ENCODE measurements around the gene PVALEF.

Gene PVALEF

GRCh38 chr17:81187120-81187519 is 21.8 kb downstream of the PVALEF start:
- no peaks in the 10 kb centered on the region for H3K36me3 ChIP-seq (ENCODE audit: insufficient read depth, low read length)
- H3K9me3 ChIP-seq (ENCODE audit: control insufficient read depth, insufficient read depth, low read length) = 0 out of 2 replicates have a peak, but pooled peaks cover 3% of the 10 kb centered on the region
- no peak overlapping the region for H3K9ac ChIP-seq (ENCODE audit: low read depth, low read length)
- no peaks in the 10 kb centered on the region; the same call in 1 of the 2 replicates for H3K4me1 ChIP-seq (ENCODE audit: insufficient read depth, low read length)

- Histone ChIP-seq H3K36me3 (ENCODE audit: insufficient read depth, low read length) (no peaks in the 10 kb centered on the region), H3K4me1 (ENCODE audit: insufficient read depth, low read length) (no peaks in the 10 kb centered on the region; the same call in 1 of the 2 replicates), H3K9me3 (ENCODE audit: control insufficient read depth, insufficient read depth, low read length) (0 out of 2 replicates have a peak, but pooled peaks cover 3% of the 10 kb centered on the region), H3K9ac (ENCODE audit: low read depth, low read length) (no peak overlapping the region)
These were observed 22.5 kb downstream of the PVALEF start for GRCh38 chr17:81187586-81188490.

DNA sequence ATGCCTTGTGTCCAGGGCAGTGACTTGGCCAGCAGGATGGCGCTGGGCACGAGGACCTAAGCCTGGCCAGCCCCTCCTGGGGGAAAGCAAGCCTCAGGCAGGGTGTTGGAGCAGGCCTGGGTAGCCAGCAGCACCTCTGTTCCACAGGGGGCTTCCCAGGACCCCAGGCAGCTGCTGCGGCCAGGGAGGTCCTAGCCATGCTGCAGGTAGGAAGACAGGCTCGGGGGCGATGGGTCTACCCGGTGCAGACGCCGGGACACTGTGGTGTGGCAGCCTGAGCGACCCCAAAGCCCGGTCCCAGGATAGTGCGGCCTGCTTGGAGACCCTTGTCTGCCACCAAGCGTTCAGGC is 23.2 kb downstream of the PVALEF start:
- Histone ChIP-seq H3K9ac (ENCODE audit: low read depth, low read length) (no peak overlapping the region), H3K9me3 (ENCODE audit: control insufficient read depth, insufficient read depth, low read length) (0 out of 2 replicates have a peak, but pooled peaks cover 3% of the 10 kb centered on the region), H3K36me3 (ENCODE audit: insufficient read depth, low read length) (no peaks in the 10 kb centered on the region), H3K4me1 (ENCODE audit: insufficient read depth, low read length) (no peaks in the 10 kb centered on the region; the same call in 1 of the 2 replicates)

GRCh38 chr17:81189016-81189415 is 23.7 kb downstream of the PVALEF start:
- H3K36me3 ChIP-seq (ENCODE audit: insufficient read depth, low read length) = no peaks in the 10 kb centered on the region
- no peaks in the 10 kb centered on the region for H3K9me3 ChIP-seq (ENCODE audit: control insufficient read depth, insufficient read depth, low read length)
- no peak overlapping the region for H3K9ac ChIP-seq (ENCODE audit: low read depth, low read length)
- no peaks in the 10 kb centered on the region; the same call in 1 of the 2 replicates for H3K4me1 ChIP-seq (ENCODE audit: insufficient read depth, low read length)

DNA sequence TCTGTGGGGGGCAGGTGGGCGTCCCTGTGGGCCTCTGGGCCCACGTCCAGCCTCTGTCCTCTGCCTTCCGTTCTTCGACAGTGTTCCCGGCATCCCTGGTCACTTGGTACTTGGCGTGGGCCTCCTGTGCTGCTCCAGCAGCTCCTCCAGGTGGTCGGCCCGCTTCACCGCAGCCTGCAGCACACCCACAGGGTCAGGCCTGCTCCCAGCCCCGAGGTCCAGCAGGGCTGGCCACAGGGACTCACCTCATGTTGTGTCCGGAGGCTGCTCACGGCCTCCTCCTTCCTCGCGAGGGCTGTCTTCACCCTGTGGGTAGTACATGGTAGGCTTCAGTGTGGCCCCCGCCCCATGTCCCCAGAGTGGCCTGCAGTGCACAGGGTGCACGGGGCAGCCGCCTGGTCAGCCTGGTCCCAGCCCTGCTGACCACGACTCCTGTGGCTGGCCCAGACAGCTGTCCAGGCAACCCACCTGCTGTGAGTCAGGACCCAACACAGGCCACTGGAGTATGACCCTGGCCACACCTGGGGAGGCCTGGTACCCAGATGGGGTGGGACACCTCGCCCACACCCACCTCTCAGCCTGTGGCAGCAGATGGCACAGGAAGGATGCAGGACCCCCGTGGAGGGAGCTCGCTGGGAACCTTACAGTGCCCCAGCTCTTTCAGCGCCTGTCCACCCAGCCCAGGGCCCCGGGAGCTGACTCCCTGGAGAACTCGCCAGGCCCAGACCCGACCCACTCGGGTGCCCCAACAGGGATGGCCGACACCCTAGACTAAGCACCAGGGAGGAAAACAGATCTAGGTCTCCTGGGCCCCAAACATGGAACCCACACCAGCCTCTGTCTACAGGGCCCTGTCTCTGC is 24.6 kb downstream of the PVALEF start:
- Histone ChIP-seq H3K36me3 (ENCODE audit: insufficient read depth, low read length) (no peaks in the 10 kb centered on the region), H3K9me3 (ENCODE audit: control insufficient read depth, insufficient read depth, low read length) (no peaks in the 10 kb centered on the region), H3K9ac (ENCODE audit: low read depth, low read length) (no peak overlapping the region), H3K4me1 (ENCODE audit: insufficient read depth, low read length) (no peaks in the 10 kb centered on the region; the same call in 1 of the 2 replicates)

DNA sequence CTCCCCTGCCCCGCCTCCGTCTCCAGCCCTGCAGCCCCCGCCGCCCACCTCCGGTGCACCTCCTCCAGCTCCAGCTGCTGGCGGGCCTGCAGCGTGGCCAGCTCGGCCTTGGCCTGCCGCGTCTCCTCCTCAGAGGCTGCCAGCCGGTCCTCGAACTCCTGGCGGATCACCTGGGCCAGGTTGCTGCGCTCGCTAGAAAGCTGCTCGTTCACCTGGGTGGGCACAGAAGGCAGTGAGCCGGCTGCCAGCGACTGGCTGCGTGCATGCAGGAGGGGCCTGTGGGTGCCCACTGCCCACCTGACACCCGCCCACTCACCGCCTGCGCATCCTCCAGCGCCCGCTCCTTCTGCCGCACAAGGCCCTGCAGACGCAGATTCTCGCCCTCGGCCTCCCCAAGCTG is 25.3 kb downstream of the PVALEF start:
- H3K9me3 ChIP-seq (ENCODE audit: control insufficient read depth, insufficient read depth, low read length) = no peaks in the 10 kb centered on the region

GRCh38 chr17:81191116-81191515 is 25.8 kb downstream of the PVALEF start:
- no peaks in the 10 kb centered on the region; the same call in 1 of the 2 replicates for H3K4me1 ChIP-seq (ENCODE audit: insufficient read depth, low read length)
- no peaks in the 10 kb centered on the region for H3K9me3 ChIP-seq (ENCODE audit: control insufficient read depth, insufficient read depth, low read length)
- 0 out of 2 replicates have a peak, but pooled peaks cover 1% of the 10 kb centered on the region for H3K36me3 ChIP-seq (ENCODE audit: insufficient read depth, low read length)
- H3K9ac ChIP-seq (ENCODE audit: low read depth, low read length) = no peak overlapping the region

More for the DNA sequence above, 25.3 kb downstream of the PVALEF start:
- no peaks in the 10 kb centered on the region for H3K36me3 ChIP-seq (ENCODE audit: insufficient read depth, low read length)
- no peaks in the 10 kb centered on the region; the same call in 1 of the 2 replicates for H3K4me1 ChIP-seq (ENCODE audit: insufficient read depth, low read length)
- no peak overlapping the region for H3K9ac ChIP-seq (ENCODE audit: low read depth, low read length)

- no peak overlapping the region for H3K9ac ChIP-seq (ENCODE audit: low read depth, low read length)
- H3K9me3 ChIP-seq (ENCODE audit: control insufficient read depth, insufficient read depth, low read length) = no peaks in the 10 kb centered on the region
- 0 out of 2 replicates have a peak, but pooled peaks cover 2% of the 10 kb centered on the region for H3K36me3 ChIP-seq (ENCODE audit: insufficient read depth, low read length)
- H3K4me1 ChIP-seq (ENCODE audit: insufficient read depth, low read length) = no peaks in the 10 kb centered on the region; the same call in 1 of the 2 replicates
These were observed 26.3 kb downstream of the PVALEF start for GRCh38 chr17:81191646-81192045.

DNA sequence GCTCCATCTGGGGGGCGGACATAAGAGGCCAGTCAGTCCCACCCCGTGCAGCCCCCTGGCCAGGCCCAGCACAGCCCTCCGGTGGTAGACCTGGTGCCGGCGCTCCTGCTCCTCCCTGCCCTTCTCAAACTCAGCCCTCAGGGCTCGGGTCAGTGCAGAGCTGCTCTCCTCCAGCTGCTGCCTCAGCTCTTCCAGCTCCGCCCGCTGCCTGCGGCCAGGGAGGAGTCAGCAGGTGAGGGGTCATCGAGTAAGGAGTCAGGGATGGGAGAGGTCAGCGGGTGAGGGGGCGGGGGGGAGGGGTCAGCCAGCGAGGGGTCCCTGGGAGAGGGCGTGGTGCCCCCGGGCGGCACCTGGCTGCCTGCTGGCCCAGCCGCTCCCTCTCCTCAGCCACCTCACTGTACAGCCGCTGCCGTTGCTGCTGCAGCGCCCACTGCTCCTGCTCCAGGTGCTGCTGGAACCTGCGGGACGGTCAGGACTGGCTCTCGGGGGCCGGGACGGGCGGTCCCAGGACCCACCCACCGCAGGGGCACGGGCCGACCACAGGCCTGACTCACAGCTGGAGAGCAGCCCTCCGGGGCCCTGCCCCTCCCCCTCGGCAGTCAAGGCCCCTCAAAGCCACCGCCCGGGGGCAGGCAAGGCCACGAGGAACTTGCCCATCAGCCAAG is 27.2 kb downstream of the PVALEF start:
- H3K4me1 ChIP-seq (ENCODE audit: insufficient read depth, low read length) = no peaks in the 10 kb centered on the region; the same call in 1 of the 2 replicates
- 0 out of 2 replicates have a peak, but pooled peaks cover 2% of the 10 kb centered on the region for H3K36me3 ChIP-seq (ENCODE audit: insufficient read depth, low read length)
- no peak overlapping the region for H3K9ac ChIP-seq (ENCODE audit: low read depth, low read length)
- H3K9me3 ChIP-seq (ENCODE audit: control insufficient read depth, insufficient read depth, low read length) = no peaks in the 10 kb centered on the region

- Histone ChIP-seq H3K4me1 (ENCODE audit: insufficient read depth, low read length) (no peaks in the 10 kb centered on the region; the same call in 1 of the 2 replicates), H3K36me3 (ENCODE audit: insufficient read depth, low read length) (0 out of 2 replicates have a peak, but pooled peaks cover 2% of the 10 kb centered on the region), H3K9ac (ENCODE audit: low read depth, low read length) (no peak overlapping the region), H3K9me3 (ENCODE audit: control insufficient read depth, insufficient read depth, low read length) (no peaks in the 10 kb centered on the region)
These were observed 27.7 kb downstream of the PVALEF start for GRCh38 chr17:81193051-81193410.

GRCh38 chr17:81193470-81194224 is 28.3 kb downstream of the PVALEF start:
- no peaks in the 10 kb centered on the region for H3K9me3 ChIP-seq (ENCODE audit: control insufficient read depth, insufficient read depth, low read length)
- H3K4me1 ChIP-seq (ENCODE audit: insufficient read depth, low read length) = no peaks in the 10 kb centered on the region; the same call in 1 of the 2 replicates
- 0 out of 2 replicates have a peak, but pooled peaks cover 2% of the 10 kb centered on the region for H3K36me3 ChIP-seq (ENCODE audit: insufficient read depth, low read length)
- H3K9ac ChIP-seq (ENCODE audit: low read depth, low read length) = no peak overlapping the region

GRCh38 chr17:81194225-81194760 is 29.0 kb downstream of the PVALEF start:
- H3K9ac ChIP-seq (ENCODE audit: low read depth, low read length) = no peak overlapping the region
- H3K36me3 ChIP-seq (ENCODE audit: insufficient read depth, low read length) = 0 out of 2 replicates have a peak, but pooled peaks cover 2% of the 10 kb centered on the region
- H3K9me3 ChIP-seq (ENCODE audit: control insufficient read depth, insufficient read depth, low read length) = no peaks in the 10 kb centered on the region
- no peaks in the 10 kb centered on the region; the same call in 1 of the 2 replicates for H3K4me1 ChIP-seq (ENCODE audit: insufficient read depth, low read length)
